H9 (cell line): Measurements from ENCODE around the gene ACTN1. TPM values are rescaled to one million over a fixed set of nuclear protein-coding genes. Genes with fewer than 3 reads are reported as not detected.

Source experiments
- DNase-seq: peaks from one replicate; pipeline ENCODE4 v3.0.0-alpha.2; 2017
- H2AFZ ChIP-seq: one replicate; pipeline ENCODE4 v1.6.1; 2013; ENCODE audit warnings: mild to moderate bottlenecking, low read length, control low read depth, moderate library complexity
- H2AK5ac ChIP-seq: 2 replicates; pipeline ENCODE4 v1.6.1; 2013; ENCODE audit warnings: low read length, control low read depth, mixed read lengths; ENCODE audit not compliant: insufficient read length
- H2BK120ac ChIP-seq: one replicate; pipeline ENCODE4 v1.6.1; 2013; ENCODE audit warnings: low read depth, mild to moderate bottlenecking, low read length, control low read depth, inconsistent platforms; ENCODE audit not compliant: poor library complexity, severe bottlenecking
- H2BK12ac ChIP-seq: 2 replicates; pipeline ENCODE4 v1.6.1; 2013; ENCODE audit warnings: low read length, control low read depth, mixed read lengths, low read depth; ENCODE audit not compliant: insufficient read length
- H2BK15ac ChIP-seq: 2 replicates; pipeline ENCODE4 v1.6.1; 2013; ENCODE audit warnings: low read depth, low read length, control low read depth
- H2BK20ac ChIP-seq: one replicate; pipeline ENCODE4 v1.6.1; 2013; ENCODE audit warnings: low read depth, mild to moderate bottlenecking, low read length, control low read depth, inconsistent platforms; ENCODE audit not compliant: poor library complexity, severe bottlenecking
- H2BK5ac ChIP-seq: 2 replicates; pipeline ENCODE4 v1.6.1; 2013; ENCODE audit warnings: low read length, control low read depth, mixed read lengths; ENCODE audit not compliant: insufficient read length
- H3K14ac ChIP-seq: 2 replicates; pipeline ENCODE4 v1.6.1; 2013; ENCODE audit warnings: low read length, control low read depth; ENCODE audit not compliant: insufficient read depth
- H3K18ac ChIP-seq: 2 replicates; pipeline ENCODE4 v1.6.1; 2013; ENCODE audit warnings: low read depth, mild to moderate bottlenecking, mixed read lengths, low read length, control low read depth; ENCODE audit not compliant: insufficient read length
- H3K23ac ChIP-seq: 2 replicates; pipeline ENCODE4 v1.6.1; 2013; ENCODE audit warnings: low read length, control low read depth, mixed read lengths, low read depth; ENCODE audit not compliant: insufficient read length
- H3K23me2 ChIP-seq: 2 replicates; pipeline ENCODE4 v1.6.1; 2013; ENCODE audit warnings: low read depth, mild to moderate bottlenecking, mixed read lengths, low read length, control low read depth; ENCODE audit not compliant: insufficient read length, poor library complexity, severe bottlenecking
- H3K27ac ChIP-seq: 2 replicates; pipeline ENCODE4 v1.5.1; 2013; ENCODE audit warnings: low read length, control low read depth, mixed read lengths, low read depth; ENCODE audit not compliant: insufficient read length
- H3K27me3 ChIP-seq: 2 replicates; pipeline ENCODE4 v1.6.1; 2013; ENCODE audit warnings: low read length, control low read depth, inconsistent platforms; ENCODE audit not compliant: insufficient read depth
- H3K4ac ChIP-seq: 2 replicates; pipeline ENCODE4 v1.6.1; 2013; ENCODE audit warnings: low read depth, mild to moderate bottlenecking, control low read depth, inconsistent platforms, low read length, moderate library complexity
- H3K4me1 ChIP-seq: 2 replicates; pipeline ENCODE4 v1.6.1; 2013; ENCODE audit warnings: low read length, control low read depth, inconsistent platforms; ENCODE audit not compliant: insufficient read depth
- H3K4me2 ChIP-seq: 2 replicates; pipeline ENCODE4 v1.6.1; 2013; ENCODE audit warnings: low read length, control low read depth, mixed read lengths; ENCODE audit not compliant: insufficient read length, insufficient read depth
- H3K56ac ChIP-seq: 2 replicates; pipeline ENCODE4 v1.6.1; 2013; ENCODE audit warnings: low read depth, mild to moderate bottlenecking, mixed read lengths, low read length, control low read depth; ENCODE audit not compliant: insufficient read length
- H3K79me1 ChIP-seq: 2 replicates; pipeline ENCODE4 v1.6.1; 2013; ENCODE audit warnings: low read depth, mild to moderate bottlenecking, moderate library complexity, low read length, control low read depth, inconsistent platforms; ENCODE audit not compliant: insufficient read depth, poor library complexity, severe bottlenecking
- H3K79me2 ChIP-seq: 2 replicates; pipeline ENCODE4 v1.6.1; 2013; ENCODE audit warnings: low read length, control low read depth, inconsistent platforms; ENCODE audit not compliant: insufficient read depth
- H3K9ac ChIP-seq: 2 replicates; pipeline ENCODE4 v1.6.1; 2013; ENCODE audit warnings: low read length, control low read depth, mixed read lengths; ENCODE audit not compliant: insufficient read length; ENCODE audit errors: extremely low read depth
- H3K9me3 ChIP-seq: one replicate; pipeline ENCODE4 v1.6.1; 2013; ENCODE audit warnings: low read depth, low read length, inconsistent platforms; ENCODE audit not compliant: control insufficient read depth
- H3T11ph ChIP-seq: one replicate; pipeline ENCODE4 v1.6.1; 2013; ENCODE audit warnings: mild to moderate bottlenecking, low read length, control low read depth, inconsistent platforms
- H4K20me1 ChIP-seq: one replicate; pipeline ENCODE4 v1.6.1; 2013; ENCODE audit not compliant: control insufficient read depth, insufficient read length, insufficient read depth
- H4K5ac ChIP-seq: 2 replicates; pipeline ENCODE4 v1.6.1; 2013; ENCODE audit warnings: low read depth, mild to moderate bottlenecking, mixed read lengths, low read length, control low read depth; ENCODE audit not compliant: insufficient read length
- H4K8ac ChIP-seq: replicated peaks from 2 replicates; pipeline ENCODE4 v1.6.1; 2013; ENCODE audit warnings: low read length, control low read depth, mixed read lengths, low read depth; ENCODE audit not compliant: insufficient read length
- H4K91ac ChIP-seq: 2 replicates; pipeline ENCODE4 v1.6.1; 2013; ENCODE audit warnings: low read depth, mild to moderate bottlenecking, moderate library complexity, mixed read lengths, low read length, control low read depth; ENCODE audit not compliant: insufficient read length
- H3K27ac Mint-ChIP-seq, 3 experiments: 2 replicates in 2 of 3; 3 replicates in 1 of 3; pipeline ENCODE4 v1.8.0; 2020 to 2021; ENCODE audit warnings: mixed read lengths in 3 of 3, mild to moderate bottlenecking in 1 of 3, moderate library complexity in 1 of 3
- H3K27me3 Mint-ChIP-seq: 2 replicates; pipeline ENCODE4 v1.8.0; 2021; ENCODE audit warnings: low read depth, mild to moderate bottlenecking, moderate library complexity, mixed read lengths
- H3K36me3 Mint-ChIP-seq, 3 experiments: 2 replicates in 2 of 3; 3 replicates in 1 of 3; pipeline ENCODE4 v1.8.0; 2020 to 2021; ENCODE audit warnings: low read depth in 3 of 3, mixed read lengths in 3 of 3; ENCODE audit not compliant: insufficient read depth in 1 of 3
- H3K4me1 Mint-ChIP-seq, 2 experiments: 2 replicates each; pipeline ENCODE4 v1.8.0; 2020; ENCODE audit warnings: mixed read lengths in 2 of 2
- H3K4me3 Mint-ChIP-seq, 2 experiments: 2 replicates in 1 of 2; 3 replicates in 1 of 2; pipeline ENCODE4 v1.8.0; 2020 to 2021; ENCODE audit warnings: mild to moderate bottlenecking in 2 of 2, mixed read lengths in 2 of 2, moderate library complexity in 1 of 2
- H3K9me3 Mint-ChIP-seq, 2 experiments: 2 replicates in 1 of 2; 3 replicates in 1 of 2; pipeline ENCODE4 v1.8.0; 2020; ENCODE audit warnings: mild to moderate bottlenecking in 2 of 2, mixed read lengths in 2 of 2, moderate library complexity in 1 of 2
- CTCF ChIP-seq: fragments of 200-600 bp; sonication (generic); conservative IDR thresholded peaks from 3 replicates; pipeline ENCODE4 v1.8.0; 2021; ENCODE audit warnings: antibody characterized with exemption, mild to moderate bottlenecking
- WGBS: extraction: QIAGEN DNeasy Blood & Tissue Kit; methylation state at CpG from one replicate; pipeline ENCODE4 v1.1.7; 2013; ENCODE audit warnings: missing lambda C conversion rate, low lambda C conversion rate, mixed read lengths; ENCODE audit not compliant: insufficient read length; ENCODE audit errors: extremely low coverage; 5-methylcytosine and 5-hydroxymethylcytosine counted together
- total RNA-seq: library from RNA; stranded (reverse); gene quantifications from 2 replicates; pipeline ENCODE4 v1.2.1, GENCODE V29; 2021

The ACTN1 gene
- total RNA-seq, 1 experiment from 2014 or later: 219 TPM

GRCh38 chr14:68894123-68894522 is 85.0 kb downstream of the ACTN1 start:
- Mint-ChIP-seq H3K36me3 (peaks cover 44 to 93% (median 82%) of the 10 kb centered on the region in 3 experiments), H3K27me3 (no peaks in the 10 kb centered on the region), H3K4me3 (no peak overlapping the region), H3K4me1 (no peaks in the 10 kb centered on the region), H3K27ac (no peak overlapping the region), H3K9me3 (no peaks in the 10 kb centered on the region; a peak in 1 of 5 replicates)
- H2BK12ac ChIP-seq: no peak overlapping the region
- no peak overlapping the region for H2AFZ ChIP-seq
- H3K56ac ChIP-seq: no peak overlapping the region
- no CpG with 5 or more reads among the region's 6 CpGs for WGBS
- no peak overlapping the region for H2BK15ac ChIP-seq
- no peak overlapping the region for H3T11ph ChIP-seq
- no peak overlapping the region for H2BK5ac ChIP-seq
- H3K14ac ChIP-seq: no peak overlapping the region
- H4K91ac ChIP-seq: no peak overlapping the region
- no peaks in the 10 kb centered on the region for H3K4me1 ChIP-seq
- no peaks in the 10 kb centered on the region for H3K27me3 ChIP-seq
- no peak overlapping the region for H3K23ac ChIP-seq
- TF ChIP-seq CTCF: no peak
- H2AK5ac ChIP-seq: no peak overlapping the region
- H4K20me1 ChIP-seq: no peaks in the 10 kb centered on the region
- no peak for DNase-seq
- no peaks in the 10 kb centered on the region for H3K9me3 ChIP-seq
- no peaks in the 10 kb centered on the region for H3K79me2 ChIP-seq
- no peak overlapping the region for H2BK20ac ChIP-seq
- no peak overlapping the region for H2BK120ac ChIP-seq
- H3K9ac ChIP-seq: no peak overlapping the region
- H3K4me2 ChIP-seq: no peak overlapping the region
- H3K18ac ChIP-seq: no peak overlapping the region
- no peak overlapping the region for H3K4ac ChIP-seq
- peaks cover 4% of the 10 kb centered on the region for H3K23me2 ChIP-seq
- H3K27ac ChIP-seq: no peak overlapping the region
- no peak overlapping the region for H4K8ac ChIP-seq
- H3K79me1 ChIP-seq: no peaks in the 10 kb centered on the region
- H4K5ac ChIP-seq: no peak overlapping the region
